NCI-H2227 treated with DMSO at 0.1 percent for 48 hours (cell line): ENCODE measurements around the gene EGR2.
"Not testable (repeated sequence)": the region's sequence is repeated elsewhere in the genome, so short reads cannot be mapped to it uniquely, and the experiment has no call there.

Experiments
- DNase-seq: peaks from one replicate; lab custom pipeline; 2025; lab: John Stamatoyannopoulos, UW

The EGR2 gene

GRCh38 chr10:62794306-62794705 is 21.9 kb downstream of the EGR2 start:
- no peak for DNase-seq

- no peak for DNase-seq
Measured at GRCh38 chr10:62792261-62792660, 23.9 kb downstream of the EGR2 start.

GRCh38 chr10:62790571-62790970 is 25.6 kb downstream of the EGR2 start:
- DNase-seq, result no peak

GRCh38 chr10:62790019-62790555 is 26.1 kb downstream of the EGR2 start:
- DNase-seq, result no peak

GRCh38 chr10:62788861-62789467 is 27.2 kb downstream of the EGR2 start:
- no peak for DNase-seq

GRCh38 chr10:62788285-62788684 is 27.9 kb downstream of the EGR2 start:
- DNase-seq, result not testable (repeated sequence)

GRCh38 chr10:62784537-62784936 is 31.6 kb downstream of the EGR2 start:
- not testable (repeated sequence) for DNase-seq

GRCh38 chr10:62779487-62780248 is 36.5 kb downstream of the EGR2 start:
- DNase-seq, result no peak

- DNase-seq, result no peak
Measured at GRCh38 chr10:62778125-62778524, 38.0 kb downstream of the EGR2 start.

GRCh38 chr10:62772186-62772974 is 43.8 kb downstream of the EGR2 start:
- no peak for DNase-seq

GRCh38 chr10:62769574-62770242 is 46.5 kb downstream of the EGR2 start:
- DNase-seq, result no peak

- no peak for DNase-seq
Measured at GRCh38 chr10:62766386-62766785, 49.8 kb downstream of the EGR2 start.

- DNase-seq, result no peak
Measured at GRCh38 chr10:62765726-62766125, 50.4 kb downstream of the EGR2 start.

GRCh38 chr10:62764011-62764410 is 52.2 kb downstream of the EGR2 start:
- no peak for DNase-seq

- DNase-seq, result no peak
Measured at GRCh38 chr10:62763155-62763554, 53.0 kb downstream of the EGR2 start.
